Mesenchymal stem cell (in vitro differentiated cells and primary cell): ENCODE data around the gene HIVEP3.

Experiments
- DNase-seq: peaks from one replicate; pipeline ENCODE4 v3.0.0-alpha.2; 2013
- H2AFZ ChIP-seq: one replicate; pipeline ENCODE4 v1.6.1; 2013; ENCODE audit warnings: low read depth, mild to moderate bottlenecking, control low read depth, inconsistent platforms, low read length, moderate library complexity
- H2AK5ac ChIP-seq: 2 replicates; pipeline ENCODE4 v1.6.1; 2013; ENCODE audit warnings: low read length, moderate library complexity, mild to moderate bottlenecking, inconsistent platforms; ENCODE audit not compliant: severe bottlenecking
- H2BK120ac ChIP-seq: one replicate; pipeline ENCODE4 v1.6.1; 2013; ENCODE audit warnings: low read depth, mild to moderate bottlenecking, inconsistent platforms, low read length, moderate library complexity
- H2BK12ac ChIP-seq, 2 experiments: one replicate each; pipeline ENCODE4 v1.6.1; 2013; ENCODE audit warnings: inconsistent platforms in 2 of 2, low read length in 2 of 2, mild to moderate bottlenecking in 2 of 2, moderate library complexity in 2 of 2, control low read depth in 1 of 2
- H2BK15ac ChIP-seq: one replicate; pipeline ENCODE4 v1.6.1; 2013; ENCODE audit warnings: mild to moderate bottlenecking, low read depth, inconsistent platforms; ENCODE audit not compliant: poor library complexity, severe bottlenecking
- H2BK5ac ChIP-seq: 2 replicates; pipeline ENCODE4 v1.6.1; 2013; ENCODE audit warnings: low read depth, mild to moderate bottlenecking, low read length, control low read depth, inconsistent platforms; ENCODE audit not compliant: poor library complexity, severe bottlenecking
- H3K14ac ChIP-seq, 2 experiments: one replicate each; pipeline ENCODE4 v1.6.1; 2013; ENCODE audit warnings: inconsistent platforms in 2 of 2, low read length in 2 of 2, control low read depth in 1 of 2, mild to moderate bottlenecking in 1 of 2, moderate library complexity in 1 of 2
- H3K18ac ChIP-seq, 2 experiments: one replicate each; pipeline ENCODE4 v1.6.1; 2013; ENCODE audit warnings: inconsistent platforms in 2 of 2, low read length in 2 of 2, control low read depth in 1 of 2, low read depth in 1 of 2, mild to moderate bottlenecking in 1 of 2
- H3K23ac ChIP-seq, 2 experiments: one replicate each; pipeline ENCODE4 v1.6.1; 2013; ENCODE audit warnings: inconsistent platforms in 2 of 2, low read length in 2 of 2, mild to moderate bottlenecking in 2 of 2, moderate library complexity in 2 of 2, control low read depth in 1 of 2
- H3K27ac ChIP-seq: 2 replicates; pipeline ENCODE4 v1.5.1; 2013; ENCODE audit warnings: mild to moderate bottlenecking, moderate library complexity, low read length, control low read depth, inconsistent platforms; ENCODE audit not compliant: poor library complexity, severe bottlenecking
- H3K27me3 ChIP-seq, 2 experiments: 2 replicates each; pipeline versions ENCODE4 v1.6.1 to v1.7.0; 2013; ENCODE audit warnings: low read length in 2 of 2, mild to moderate bottlenecking in 2 of 2, moderate library complexity in 2 of 2, control low read depth in 1 of 2, inconsistent platforms in 1 of 2; ENCODE audit not compliant: control insufficient read depth in 1 of 2, insufficient read depth in 1 of 2
- H3K36me3 ChIP-seq, 2 experiments: 2 replicates each; pipeline versions ENCODE4 v1.6.1 to v1.7.0; 2013; ENCODE audit warnings: low read length in 2 of 2, control low read depth in 1 of 2, inconsistent platforms in 1 of 2, low read depth in 1 of 2, mild to moderate bottlenecking in 1 of 2; ENCODE audit not compliant: insufficient read depth in 2 of 2, control insufficient read depth in 1 of 2
- H3K4ac ChIP-seq, 2 experiments: one replicate each; pipeline ENCODE4 v1.6.1; 2013; ENCODE audit warnings: inconsistent platforms in 2 of 2, low read length in 2 of 2, mild to moderate bottlenecking in 2 of 2, moderate library complexity in 2 of 2, control low read depth in 1 of 2, low read depth in 1 of 2
- H3K4me1 ChIP-seq: 2 replicates; pipeline ENCODE4 v1.6.1; 2013; ENCODE audit warnings: low read depth, low read length, control low read depth; ENCODE audit not compliant: control insufficient read depth, insufficient read depth
- H3K4me2 ChIP-seq: 2 replicates; pipeline ENCODE4 v1.6.1; 2013; ENCODE audit warnings: low read length, mild to moderate bottlenecking, inconsistent platforms; ENCODE audit not compliant: poor library complexity, severe bottlenecking
- H3K4me3 ChIP-seq, 2 experiments: 2 replicates each; pipeline versions ENCODE4 v1.5.1 to v1.7.0; 2013; ENCODE audit warnings: low read length in 2 of 2, mild to moderate bottlenecking in 2 of 2, control low read depth in 1 of 2, low read depth in 1 of 2; ENCODE audit not compliant: insufficient read depth in 1 of 2
- H3K79me1 ChIP-seq: replicated peaks from 2 replicates; pipeline ENCODE4 v1.6.1; 2013; ENCODE audit warnings: mild to moderate bottlenecking, control low read depth, low read length, inconsistent platforms; ENCODE audit not compliant: poor library complexity, severe bottlenecking
- H3K9ac ChIP-seq: 2 replicates; pipeline ENCODE4 v1.7.0; 2013; ENCODE audit warnings: mild to moderate bottlenecking, low read length, moderate library complexity
- H3K9me3 ChIP-seq: 2 replicates; pipeline ENCODE4 v1.7.0; 2013; ENCODE audit warnings: mild to moderate bottlenecking, low read length; ENCODE audit not compliant: control insufficient read depth
- H4K8ac ChIP-seq: one replicate; pipeline ENCODE4 v1.6.1; 2013; ENCODE audit warnings: inconsistent platforms, mild to moderate bottlenecking, low read length, moderate library complexity
- H4K91ac ChIP-seq: one replicate; pipeline ENCODE4 v1.6.1; 2013; ENCODE audit warnings: mild to moderate bottlenecking, low read length, inconsistent platforms
- WGBS: methylation state at CpG from one replicate; pipeline ENCODE4 v1.1.7; 2013; ENCODE audit warnings: mixed read lengths; 5-methylcytosine and 5-hydroxymethylcytosine counted together

The HIVEP3 gene

GRCh38 chr1:41611932-41612450 lies 306.7 kb downstream of the HIVEP3 start:
- no peak overlapping the region for H2BK5ac ChIP-seq
- H3K36me3 ChIP-seq, result no peaks in the 10 kb centered on the region
- no peak overlapping the region for H4K91ac ChIP-seq
- no peak overlapping the region for H3K4me3 ChIP-seq
- no peak overlapping the region for H2AK5ac ChIP-seq
- no peak overlapping the region for H3K14ac ChIP-seq
- WGBS, result 89% methylated on average over 6 of the region's 6 CpGs
- H3K9me3 ChIP-seq, result no peaks in the 10 kb centered on the region
- no peak overlapping the region for H2BK15ac ChIP-seq
- H2BK12ac ChIP-seq, result no peak overlapping the region
- peaks cover 2% of the 10 kb centered on the region for H3K79me1 ChIP-seq
- no peak overlapping the region for H3K23ac ChIP-seq
- no peak for DNase-seq
- no peak overlapping the region for H2AFZ ChIP-seq
- H3K18ac ChIP-seq, result no peak overlapping the region
- peaks cover 0 to 13% of the 10 kb centered on the region in 2 experiments for H3K27me3 ChIP-seq
- H2BK120ac ChIP-seq, result no peak overlapping the region
- H3K4ac ChIP-seq, result no peak overlapping the region
- H4K8ac ChIP-seq, result no peak overlapping the region
- no peak overlapping the region for H3K4me2 ChIP-seq
- H3K9ac ChIP-seq, result no peak overlapping the region
- H3K27ac ChIP-seq, result no peak overlapping the region
- H3K4me1 ChIP-seq, result peaks cover 2% of the 10 kb centered on the region

- Histone ChIP-seq H3K4ac (peak overlapping the region in 1 of 2 experiments; percentile 10), H2BK15ac (no peak overlapping the region), H2BK120ac (no peak overlapping the region), H4K8ac (no peak overlapping the region), H3K9ac (no peak overlapping the region), H3K18ac (no peak overlapping the region), H3K4me2 (no peak overlapping the region), H4K91ac (no peak overlapping the region), H2AK5ac (no peak overlapping the region), H3K79me1 (peaks cover 2% of the 10 kb centered on the region), H2AFZ (no peak overlapping the region), H3K23ac (no peak overlapping the region), H3K27me3 (peaks cover 0 to 13% of the 10 kb centered on the region in 2 experiments), H3K14ac (no peak overlapping the region), H3K4me1 (peaks cover 2% of the 10 kb centered on the region), H3K9me3 (no peaks in the 10 kb centered on the region), H3K36me3 (no peaks in the 10 kb centered on the region), H3K27ac (no peak overlapping the region), H2BK5ac (no peak overlapping the region), H3K4me3 (no peak overlapping the region), H2BK12ac (no peak overlapping the region)
- WGBS, result 78% methylated on average over 17 of the region's 17 CpGs
- no peak for DNase-seq
These were observed 307.4 kb downstream of the HIVEP3 start for GRCh38 chr1:41611068-41611931.

- H2AK5ac ChIP-seq, result no peak overlapping the region
- no peak overlapping the region for H3K27ac ChIP-seq
- no peak overlapping the region for H3K14ac ChIP-seq
- no peak overlapping the region for H4K8ac ChIP-seq
- H3K4me2 ChIP-seq, result no peak overlapping the region
- no peak overlapping the region for H2BK5ac ChIP-seq
- H3K79me1 ChIP-seq, result peaks cover 2% of the 10 kb centered on the region
- H3K4me1 ChIP-seq, result peaks cover 2% of the 10 kb centered on the region
- no peak overlapping the region for H2AFZ ChIP-seq
- no peak overlapping the region for H2BK15ac ChIP-seq
- no peak for DNase-seq
- H3K27me3 ChIP-seq, result peaks cover 0 to 13% of the 10 kb centered on the region in 2 experiments
- no peak overlapping the region for H4K91ac ChIP-seq
- no peak overlapping the region for H2BK120ac ChIP-seq
- no peak overlapping the region for H3K18ac ChIP-seq
- H3K4me3 ChIP-seq, result no peak overlapping the region
- no peak overlapping the region for H3K23ac ChIP-seq
- H3K4ac ChIP-seq, result no peak overlapping the region
- 98% methylated on average over 4 of the region's 4 CpGs for WGBS
- H2BK12ac ChIP-seq, result no peak overlapping the region
- no peaks in the 10 kb centered on the region for H3K9me3 ChIP-seq
- no peak overlapping the region for H3K9ac ChIP-seq
- no peaks in the 10 kb centered on the region for H3K36me3 ChIP-seq
These were observed 308.4 kb downstream of the HIVEP3 start for GRCh38 chr1:41610361-41610760.

GRCh38 chr1:41609166-41609883 lies 309.4 kb downstream of the HIVEP3 start:
- peaks cover 0 to 13% of the 10 kb centered on the region in 2 experiments for H3K27me3 ChIP-seq
- peaks cover 2% of the 10 kb centered on the region for H3K79me1 ChIP-seq
- H3K23ac ChIP-seq, result no peak overlapping the region
- no peak for DNase-seq
- H2BK12ac ChIP-seq, result no peak overlapping the region
- H2BK120ac ChIP-seq, result no peak overlapping the region
- H3K14ac ChIP-seq, result no peak overlapping the region
- H3K9ac ChIP-seq, result no peak overlapping the region
- H2BK5ac ChIP-seq, result no peak overlapping the region
- H4K8ac ChIP-seq, result no peak overlapping the region
- H3K9me3 ChIP-seq, result no peaks in the 10 kb centered on the region
- no peak overlapping the region for H3K4ac ChIP-seq
- H3K4me1 ChIP-seq, result peaks cover 2% of the 10 kb centered on the region
- 96% methylated on average over 10 of the region's 10 CpGs for WGBS
- no peak overlapping the region for H3K4me3 ChIP-seq
- no peak overlapping the region for H2BK15ac ChIP-seq
- no peak overlapping the region for H4K91ac ChIP-seq
- H3K36me3 ChIP-seq, result no peaks in the 10 kb centered on the region
- H3K18ac ChIP-seq, result no peak overlapping the region
- no peak overlapping the region for H3K27ac ChIP-seq
- H2AFZ ChIP-seq, result no peak overlapping the region
- H3K4me2 ChIP-seq, result no peak overlapping the region
- H2AK5ac ChIP-seq, result no peak overlapping the region
